ENCODE measurements around the gene ERICH2. TPM values are rescaled to one million over a fixed set of nuclear protein-coding genes. Genes with fewer than 3 reads are reported as not detected.
"Not testable (repeated sequence)": the region's sequence is repeated elsewhere in the genome, so short reads cannot be mapped to it uniquely, and the experiment has no call there.

The ERICH2 gene
- total and polyA plus RNA-seq, 11 donors = 0.22 to 3.4 (median 0.98) TPM; not detected in 4

DNA sequence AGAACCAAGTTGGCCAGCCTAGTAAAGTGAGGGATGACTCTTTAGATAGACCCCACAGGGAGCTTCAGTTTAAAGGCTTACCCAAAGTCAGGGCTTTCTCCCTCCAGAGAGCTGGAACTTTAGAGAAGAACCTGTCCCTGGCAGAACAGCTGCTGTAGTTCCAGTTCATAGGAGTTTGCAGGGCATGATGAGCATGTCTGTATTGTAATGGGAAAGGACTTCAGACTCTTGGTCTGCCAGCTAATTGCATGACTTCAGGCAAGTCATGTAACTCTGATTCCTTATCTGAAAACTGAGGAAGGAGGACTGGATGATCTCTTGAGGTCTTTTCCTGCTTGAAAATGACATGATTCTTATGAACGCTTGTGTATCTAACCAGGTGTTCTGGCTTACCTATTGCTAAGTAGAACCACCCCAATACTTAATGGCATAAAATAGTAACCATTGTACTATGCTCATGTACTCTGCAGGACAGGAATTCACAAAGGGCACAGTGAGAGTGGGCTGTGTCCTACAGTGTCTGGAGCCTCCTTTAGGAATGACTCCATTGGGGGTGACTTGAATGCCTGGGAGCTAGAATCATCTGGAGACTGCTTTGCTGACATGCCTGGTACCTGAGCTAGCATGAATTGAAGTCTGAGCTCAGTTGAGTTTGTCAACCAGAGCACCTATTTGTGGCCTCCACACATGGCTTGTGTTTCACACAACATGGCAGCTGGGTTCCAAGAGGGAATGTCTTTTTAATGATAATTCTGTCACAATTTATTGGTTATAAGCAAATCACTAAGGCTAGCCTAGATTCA, 36.2 kb upstream of the ERICH2 start:
- no peak overlapping the region for H3K4me3 ChIP-seq
- H3K36me3 ChIP-seq = no peaks in the 10 kb centered on the region
- H3K27ac ChIP-seq = no peak overlapping the region
- WGBS, 4 donors = 0% methylated on average over 1 of the region's 1 CpG
- ATAC-seq = no peak
- no peaks in the 10 kb centered on the region for H3K4me1 ChIP-seq
- intact Hi-C loops (cut with DNase I) = no loop called here
- peaks cover 0 to 13% (median 0%) of the 10 kb centered on the region in 12 donors for H3K9me3 ChIP-seq
- peaks cover 0 to 6% (median 0%) of the 10 kb centered on the region in 9 donors for H3K27me3 ChIP-seq
- DNase-seq = no peak
- TF ChIP-seq, protein P1, sequence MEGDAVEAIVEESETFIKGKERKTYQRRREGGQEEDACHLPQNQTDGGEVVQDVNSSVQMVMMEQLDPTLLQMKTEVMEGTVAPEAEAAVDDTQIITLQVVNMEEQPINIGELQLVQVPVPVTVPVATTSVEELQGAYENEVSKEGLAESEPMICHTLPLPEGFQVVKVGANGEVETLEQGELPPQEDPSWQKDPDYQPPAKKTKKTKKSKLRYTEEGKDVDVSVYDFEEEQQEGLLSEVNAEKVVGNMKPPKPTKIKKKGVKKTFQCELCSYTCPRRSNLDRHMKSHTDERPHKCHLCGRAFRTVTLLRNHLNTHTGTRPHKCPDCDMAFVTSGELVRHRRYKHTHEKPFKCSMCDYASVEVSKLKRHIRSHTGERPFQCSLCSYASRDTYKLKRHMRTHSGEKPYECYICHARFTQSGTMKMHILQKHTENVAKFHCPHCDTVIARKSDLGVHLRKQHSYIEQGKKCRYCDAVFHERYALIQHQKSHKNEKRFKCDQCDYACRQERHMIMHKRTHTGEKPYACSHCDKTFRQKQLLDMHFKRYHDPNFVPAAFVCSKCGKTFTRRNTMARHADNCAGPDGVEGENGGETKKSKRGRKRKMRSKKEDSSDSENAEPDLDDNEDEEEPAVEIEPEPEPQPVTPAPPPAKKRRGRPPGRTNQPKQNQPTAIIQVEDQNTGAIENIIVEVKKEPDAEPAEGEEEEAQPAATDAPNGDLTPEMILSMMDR (IDR thresholded peaks at IDR 0.05) = no peak
- no peak for TF ChIP-seq POLR2A (IDR thresholded peaks at IDR 0.05)

DNA sequence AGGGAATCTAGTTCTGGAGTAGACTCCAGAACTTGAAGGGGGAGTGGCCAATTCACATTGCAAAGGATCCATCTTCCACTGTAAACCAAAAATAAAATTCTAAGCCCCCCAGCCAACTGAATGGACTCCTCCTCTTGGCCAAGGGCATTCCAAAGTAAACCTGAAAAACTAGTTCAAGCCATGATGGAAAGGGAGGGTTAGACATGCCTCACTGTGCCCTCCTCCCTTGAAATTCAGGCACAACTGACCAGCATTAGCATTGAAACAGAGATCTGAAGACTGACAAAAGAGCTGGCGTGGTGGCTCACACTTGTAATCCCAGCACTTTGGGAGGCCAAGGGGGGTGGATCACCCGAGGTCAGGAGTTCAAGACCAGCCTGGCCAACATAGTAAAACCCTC, 35.6 kb upstream of the ERICH2 start:
- ATAC-seq; H3K4me1 ChIP-seq; H3K27me3 ChIP-seq; intact Hi-C loops (cut with DNase I); H3K4me3 ChIP-seq; DNase-seq; H3K27ac ChIP-seq; H3K36me3 ChIP-seq: not testable (repeated sequence)
- WGBS, 4 donors = 61 to 77% (median 71%) methylated on average over 2 of the region's 2 CpGs
- peaks cover 0 to 13% (median 0%) of the 10 kb centered on the region in 12 donors for H3K9me3 ChIP-seq

DNA sequence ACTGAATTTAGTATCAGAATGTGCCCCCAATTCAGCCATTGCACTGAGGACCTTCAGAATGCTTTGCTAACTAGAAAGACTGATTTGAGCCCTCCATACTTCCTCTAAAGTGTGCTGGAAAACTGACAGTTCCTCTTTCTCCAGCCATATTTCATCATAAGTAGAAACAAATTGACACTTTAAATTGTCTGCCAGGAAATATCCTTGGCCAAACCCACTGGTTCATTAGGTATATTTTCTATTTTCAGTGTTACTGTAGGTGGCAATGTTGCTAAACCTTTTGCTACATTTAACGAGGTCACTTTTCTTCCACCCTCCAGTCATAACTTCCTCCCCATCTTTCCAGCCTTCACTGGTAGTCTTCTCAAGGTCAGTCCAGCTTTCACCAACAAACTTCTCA, 33.5 kb upstream of the ERICH2 start:
- DNase-seq (no peak), ATAC-seq (no peak)
- Histone ChIP-seq H3K36me3 (no peaks in the 10 kb centered on the region), H3K4me3 (no peak overlapping the region), H3K4me1 (no peaks in the 10 kb centered on the region), H3K27me3 (peaks cover 0 to 13% (median 0%) of the 10 kb centered on the region in 9 donors), H3K9me3 (peaks cover 0 to 13% (median 0%) of the 10 kb centered on the region in 12 donors), H3K27ac (no peak overlapping the region)
- 32 to 49% (median 44%) methylated on average over 1 of the region's 1 CpG for WGBS, 4 donors
- intact Hi-C loops (cut with DNase I) = no loop called here
- TF ChIP-seq, protein P1 (IDR thresholded peaks at IDR 0.05) = no peak
- TF ChIP-seq POLR2A (IDR thresholded peaks at IDR 0.05) = no peak

DNA sequence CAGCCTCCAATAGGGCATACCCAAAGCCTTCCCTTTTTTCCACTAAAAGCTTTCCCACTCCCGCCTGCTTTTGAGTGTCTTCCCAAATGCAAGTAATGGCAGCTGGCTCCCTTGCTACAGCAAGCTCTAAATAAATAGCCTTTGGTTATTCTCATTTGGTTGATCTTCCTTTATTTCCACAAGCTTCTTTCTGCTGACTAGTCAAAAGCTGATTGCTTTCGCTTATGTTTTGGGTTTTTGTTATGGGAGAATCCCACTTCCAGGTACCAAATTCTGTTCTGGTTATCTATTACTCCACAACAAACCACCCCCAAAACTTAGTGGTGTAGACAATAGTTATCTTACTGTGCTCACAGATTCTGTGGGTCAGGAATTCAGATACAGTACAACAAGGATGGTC, 32.8 kb upstream of the ERICH2 start:
- no peak for TF ChIP-seq POLR2A (IDR thresholded peaks at IDR 0.05)
- TF ChIP-seq, protein P1 (IDR thresholded peaks at IDR 0.05) = no peak
- WGBS, 4 donors = 89 to 96% (median 94%) methylated on average over 2 of the region's 2 CpGs
- Histone ChIP-seq H3K9me3 (peaks cover 0 to 13% (median 0%) of the 10 kb centered on the region in 12 donors), H3K27ac (no peak overlapping the region), H3K4me3 (no peak overlapping the region), H3K4me1 (no peaks in the 10 kb centered on the region), H3K36me3 (no peaks in the 10 kb centered on the region), H3K27me3 (peaks cover 0 to 13% (median 2%) of the 10 kb centered on the region in 9 donors)
- intact Hi-C loops (cut with DNase I) = no loop called here
- ATAC-seq (no peak), DNase-seq (no peak)

Data from heart left ventricle (tissue), 16 donors.